IMR-90 (cell line): ENCODE results near the gene PIGP. TPM values are rescaled to one million over a fixed set of nuclear protein-coding genes. Genes with fewer than 3 reads are reported as not detected.

Source experiments
- ATAC-seq: fragments of 200-7000 bp; cut with Tn5 transposase; 2 replicates; pipeline ENCODE4 v1.9.1; 2020; ENCODE audit warnings: low read depth, mild to moderate bottlenecking, moderate library complexity
- BruUV-seq: library from RNA; stranded (reverse); fragments of 400-500 nt; replicated peaks from 2 replicates; lab custom pipeline; 2021; lab: Mats Ljungman, UMichigan
- CTCF ChIA-PET: fragments of 300-600 bp; formaldehyde crosslinking; extraction: SDS; loops from one replicate; lab custom pipeline; 2021; ENCODE audit warnings: antibody characterized with exemption; lab: Yijun Ruan, JAX
- POLR2A ChIA-PET: fragments of 300-600 bp; sonication (Branson Sonifier 250); formaldehyde crosslinking; loops from one replicate; lab custom pipeline; 2022; ENCODE audit warnings: antibody characterized with exemption; ENCODE audit not compliant: unreplicated experiment; lab: Charles Lee
- DNase-seq: peaks from one replicate; pipeline ENCODE4 v3.0.0; 2013
- H2AFZ ChIP-seq: replicated peaks from 2 replicates; pipeline ENCODE3; 2013; ENCODE audit warnings: low read length, mild to moderate bottlenecking; ENCODE audit not compliant: poor library complexity
- H2AK5ac ChIP-seq: 2 replicates; pipeline ENCODE4 v1.6.1; 2013; ENCODE audit warnings: low read depth, low read length, inconsistent platforms
- H2AK9ac ChIP-seq: replicated peaks from 2 replicates; pipeline ENCODE3; 2013; ENCODE audit warnings: mild to moderate bottlenecking, low read depth, low read length, moderate library complexity; ENCODE audit not compliant: poor library complexity
- H2BK120ac ChIP-seq: 2 replicates; pipeline ENCODE4 v1.6.1; 2013; ENCODE audit warnings: low read depth, low read length, inconsistent platforms
- H2BK15ac ChIP-seq: 3 replicates; pipeline ENCODE4 v1.6.1; 2013; ENCODE audit warnings: low read depth, low read length, inconsistent platforms
- H2BK20ac ChIP-seq: 2 replicates; pipeline ENCODE4 v1.6.1; 2013; ENCODE audit warnings: low read depth, mild to moderate bottlenecking, inconsistent platforms, low read length, moderate library complexity
- H2BK5ac ChIP-seq: 2 replicates; pipeline ENCODE4 v1.6.1; 2013; ENCODE audit warnings: mild to moderate bottlenecking, low read depth, low read length, inconsistent platforms; ENCODE audit not compliant: poor library complexity, severe bottlenecking
- H3K14ac ChIP-seq: replicated peaks from 2 replicates; pipeline ENCODE4 v1.6.1; 2013; ENCODE audit warnings: low read depth, low read length, inconsistent platforms
- H3K18ac ChIP-seq: 2 replicates; pipeline ENCODE4 v1.6.1; 2013; ENCODE audit warnings: low read depth, low read length, control low read depth
- H3K23ac ChIP-seq: 2 replicates; pipeline ENCODE4 v1.6.1; 2013; ENCODE audit warnings: low read depth, low read length, inconsistent platforms
- H3K27ac ChIP-seq: 2 replicates; pipeline ENCODE4 v1.5.1; 2013; ENCODE audit warnings: mild to moderate bottlenecking, control low read depth, low read length; ENCODE audit not compliant: insufficient read depth
- H3K27me3 ChIP-seq: 2 replicates; pipeline ENCODE4 v1.6.1; 2013; ENCODE audit warnings: low read length; ENCODE audit not compliant: control insufficient read depth, insufficient read depth
- H3K36me3 ChIP-seq: 2 replicates; pipeline ENCODE4 v1.6.1; 2013; ENCODE audit warnings: low read length, mixed read lengths; ENCODE audit not compliant: control insufficient read depth, insufficient read depth
- H3K4ac ChIP-seq: 2 replicates; pipeline ENCODE4 v1.6.1; 2013; ENCODE audit warnings: low read depth, low read length, inconsistent platforms
- H3K4me1 ChIP-seq: 2 replicates; pipeline ENCODE4 v1.6.1; 2013; ENCODE audit warnings: low read length, mixed read lengths; ENCODE audit not compliant: control insufficient read depth, insufficient read depth
- H3K4me2 ChIP-seq: 2 replicates; pipeline ENCODE4 v1.6.1; 2013; ENCODE audit warnings: low read depth, mild to moderate bottlenecking, control low read depth, low read length, moderate library complexity
- H3K4me3 ChIP-seq: 2 replicates; pipeline ENCODE4 v1.5.1; 2013; ENCODE audit warnings: low read depth, mild to moderate bottlenecking, control low read depth, low read length, moderate library complexity; ENCODE audit not compliant: insufficient read depth
- H3K56ac ChIP-seq: 2 replicates; pipeline ENCODE4 v1.6.1; 2013; ENCODE audit warnings: low read length, inconsistent platforms; ENCODE audit not compliant: insufficient read depth; ENCODE audit errors: extremely low read depth
- H3K79me1 ChIP-seq, 2 experiments: 2 replicates each; pipeline ENCODE4 v1.6.1; 2013; ENCODE audit warnings: low read length in 2 of 2, inconsistent platforms in 1 of 2, low read depth in 1 of 2
- H3K9ac ChIP-seq: 2 replicates; pipeline ENCODE4 v1.6.1; 2013; ENCODE audit warnings: low read depth, low read length, control low read depth
- H3K9me1 ChIP-seq: 2 replicates; pipeline ENCODE4 v1.6.1; 2013; ENCODE audit warnings: low read length, inconsistent platforms; ENCODE audit not compliant: insufficient read depth
- H3K9me3 ChIP-seq: 2 replicates; pipeline ENCODE4 v1.6.1; 2013; ENCODE audit warnings: low read length; ENCODE audit not compliant: control insufficient read depth, insufficient read depth
- H4K20me1 ChIP-seq: 2 replicates; pipeline ENCODE4 v1.6.1; 2013; ENCODE audit warnings: low read length, inconsistent platforms; ENCODE audit not compliant: insufficient read depth
- H4K5ac ChIP-seq: 2 replicates; pipeline ENCODE4 v1.6.1; 2013; ENCODE audit warnings: mild to moderate bottlenecking, low read depth, low read length, control low read depth
- H4K8ac ChIP-seq, 2 experiments: 2 replicates each; pipeline ENCODE4 v1.6.1; 2013; ENCODE audit warnings: low read depth in 2 of 2, low read length in 2 of 2, control low read depth in 1 of 2, inconsistent platforms in 1 of 2
- H4K91ac ChIP-seq: 2 replicates; pipeline ENCODE4 v1.6.1; 2013; ENCODE audit warnings: low read depth, low read length, inconsistent platforms; ENCODE audit not compliant: insufficient read depth
- CEBPB ChIP-seq: IDR thresholded peaks from 2 replicates; pipeline ENCODE4 v1.6.1; 2012; ENCODE audit warnings: low read depth, low read length, improper control_type of control experiment
- WGBS, 2 experiments: methylation state at CpG; one replicate each; pipeline versions ENCODE4 v1.1.5 to v1.1.7; 2013; ENCODE audit warnings: missing lambda C conversion rate in 2 of 2; ENCODE audit not compliant: insufficient read length in 1 of 2; ENCODE audit errors: extremely low coverage in 2 of 2; 5-methylcytosine and 5-hydroxymethylcytosine counted together
- dilution Hi-C: fragments of 300-500 bp; cut with HindIII; formaldehyde crosslinking; loops from one replicate; pipeline ENCODE4 v1.14.3; 2018; ENCODE audit warnings: low sequenced_read_pairs; ENCODE audit not compliant: unreplicated experiment
- in situ Hi-C: fragments of 300-500 bp; cut with MboI; formaldehyde crosslinking; loops from 3 replicates; pipeline ENCODE4 v1.14.3; 2019; ENCODE audit warnings: low sequenced_read_pairs, inconsistent platforms, mixed read lengths
- intact Hi-C: fragments of 100-400 bp; cut with micrococcal nuclease; formaldehyde crosslinking; loops from 2 replicates; pipeline ENCODE4 v1.10.0; 2022
- polyA plus RNA-seq, 3 experiments: library from polyadenylated mRNA; depleted of rRNA; stranded (reverse); fragments of >200 nt; gene quantifications; 2 replicates each; pipeline ENCODE4 v1.2.3, GENCODE V29; 2012; ENCODE audit warnings: low replicate concordance in 1 of 3
- total RNA-seq: library from RNA; depleted of rRNA; stranded (reverse); fragments of >200 nt; gene quantifications from 2 replicates; pipeline ENCODE4 v1.2.3, GENCODE V29; 2012

The PIGP gene
- total and polyA plus RNA-seq, 2 of the 4 experiments (the other 2 are of a cell fraction) = 4.1 to 15.4 TPM

DNA sequence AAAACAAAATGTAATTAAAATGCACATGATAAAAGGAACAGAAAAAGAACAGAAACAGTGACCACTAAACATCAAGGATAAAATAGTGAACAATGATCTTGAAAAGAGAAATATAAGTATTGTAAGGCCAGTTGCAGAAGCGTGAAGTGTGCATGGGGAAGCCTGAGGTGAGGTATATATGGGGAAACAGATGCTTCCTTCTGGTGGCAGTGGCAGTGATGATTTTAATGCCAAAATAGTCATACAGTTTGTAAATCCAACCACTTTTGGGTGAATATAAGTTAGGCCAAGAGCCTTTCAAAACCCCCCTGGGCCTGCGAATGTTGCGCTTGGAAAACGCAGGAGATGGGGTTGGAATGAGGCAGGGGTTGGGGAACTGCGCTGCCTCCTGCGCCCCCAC, 27.4 kb upstream of the PIGP start:
- Histone ChIP-seq H3K79me1 (peaks cover 37 to 55% of the 10 kb centered on the region in 2 experiments), H3K4me2 (no peak overlapping the region), H2BK15ac (no peak overlapping the region), H2BK5ac (no peak overlapping the region), H3K23ac (no peak overlapping the region), H2BK20ac (no peak overlapping the region), H3K14ac (no peak overlapping the region), H3K4me1 (peaks cover 4% of the 10 kb centered on the region), H2BK120ac (no peak overlapping the region), H2AK5ac (no peak overlapping the region), H4K5ac (no peak overlapping the region), H4K20me1 (peaks cover 5% of the 10 kb centered on the region; the same call in 1 of the 2 replicates), H3K27ac (no peak overlapping the region), H3K9me3 (no peaks in the 10 kb centered on the region), H3K18ac (no peak overlapping the region), H2AFZ (no peak overlapping the region), H2AK9ac (no peak overlapping the region), H3K27me3 (no peaks in the 10 kb centered on the region), H3K4ac (no peak overlapping the region), H4K91ac (no peak overlapping the region), H3K56ac (no peak overlapping the region), H3K4me3 (no peak overlapping the region), H3K36me3 (peaks cover 28% of the 10 kb centered on the region), H3K9ac (no peak overlapping the region), H3K9me1 (peaks cover 2% of the 10 kb centered on the region), H4K8ac (no peak overlapping the region)
- in situ Hi-C loops = no loop called here
- POLR2A ChIA-PET = no interaction called here
- no peak for DNase-seq
- no TSS peak for BruUV-seq
- no CpG with 5 or more reads among the region's 6 CpGs for WGBS, 2 experiments
- no peak for TF ChIP-seq CEBPB
- dilution Hi-C loops = no loop called here
- intact Hi-C loops = no loop called here
- CTCF ChIA-PET = no interaction called here
- ATAC-seq = no peak
